ENCODE data around the gene HS3ST3B1. TPM values are rescaled to one million over a fixed set of nuclear protein-coding genes. Genes with fewer than 3 reads are reported as not detected.

Gene HS3ST3B1
- total and polyA plus RNA-seq, 2 of the 4 experiments (the other 2 are of a cell fraction), result 3.1 to 4.3 TPM

- CTCF ChIA-PET, result no interaction called here
- Histone ChIP-seq H3K27ac (ENCODE audit: insufficient read depth, low read length) (no peak overlapping the region), H4K8ac (ENCODE audit: low read depth in 2 of 2, low read length in 2 of 2) (no peak overlapping the region), H3K4ac (ENCODE audit: low read depth, low read length) (no peak overlapping the region), H2AK9ac (replicated peaks; ENCODE audit: low read depth, low read length, poor library complexity) (no peak overlapping the region), H4K91ac (ENCODE audit: insufficient read depth, low read depth, low read length) (no peak overlapping the region), H3K4me3 (ENCODE audit: insufficient read depth, low read depth, low read length) (no peak overlapping the region), H3K9ac (ENCODE audit: low read depth, low read length) (no peak overlapping the region), H2BK20ac (ENCODE audit: low read depth, low read length) (no peak overlapping the region), H3K27me3 (ENCODE audit: control insufficient read depth, insufficient read depth, low read length) (no peaks in the 10 kb centered on the region; the same call in 1 of the 2 replicates), H3K4me2 (ENCODE audit: low read depth, low read length) (no peak overlapping the region), H2AFZ (replicated peaks; ENCODE audit: low read length, poor library complexity) (no peak overlapping the region), H2BK120ac (ENCODE audit: low read depth, low read length) (no peak overlapping the region), H2AK5ac (ENCODE audit: low read depth, low read length) (no peak overlapping the region), H3K9me1 (ENCODE audit: insufficient read depth, low read length) (no peaks in the 10 kb centered on the region), H3K18ac (ENCODE audit: low read depth, low read length) (no peak overlapping the region), H3K4me1 (ENCODE audit: control insufficient read depth, insufficient read depth, low read length) (no peaks in the 10 kb centered on the region), H4K5ac (ENCODE audit: low read depth, low read length) (no peak overlapping the region), H3K9me3 (ENCODE audit: control insufficient read depth, insufficient read depth, low read length) (no peaks in the 10 kb centered on the region; the same call in 1 of the 2 replicates), H3K14ac (replicated peaks; ENCODE audit: low read depth, low read length) (no peak overlapping the region), H3K36me3 (ENCODE audit: control insufficient read depth, insufficient read depth, low read length) (no peaks in the 10 kb centered on the region), H2BK5ac (ENCODE audit: low read depth, low read length, poor library complexity, severe bottlenecking) (no peak overlapping the region), H3K56ac (ENCODE audit: extremely low read depth, insufficient read depth, low read length) (no peak overlapping the region), H2BK15ac (ENCODE audit: low read depth, low read length) (no peak overlapping the region), H3K23ac (ENCODE audit: low read depth, low read length) (no peak overlapping the region), H4K20me1 (ENCODE audit: insufficient read depth, low read length) (no peaks in the 10 kb centered on the region), H3K79me1 (ENCODE audit: low read depth in 1 of 2, low read length in 2 of 2) (no peaks in the 10 kb centered on the region)
- BruUV-seq (replicated peaks), result no TSS peak
- POLR2A ChIA-PET (ENCODE audit: unreplicated experiment), result no interaction called here
- intact Hi-C loops (cut with micrococcal nuclease) (no loop called here), dilution Hi-C loops (cut with HindIII; ENCODE audit: low sequenced_read_pairs, unreplicated experiment) (no loop called here), in situ Hi-C loops (cut with MboI; ENCODE audit: low sequenced_read_pairs) (no loop called here)
- no peak for TF ChIP-seq MAFK (IDR thresholded peaks at IDR 0.05; ENCODE audit: low read depth, low read length)
- WGBS, 2 experiments (ENCODE audit: extremely low coverage in 2 of 2, insufficient read length in 1 of 2), result 93% methylated on average over 3 of the region's 3 CpGs; no CpG with 5 or more reads in 1 of the 2 experiments
- ATAC-seq (ENCODE audit: low read depth) (no peak), DNase-seq (no peak)
Observed at GRCh38 chr17:14395255-14395654, 94.4 kb downstream of the HS3ST3B1 start.
